Measurements from ENCODE around the gene ROR1.

Gene ROR1

DNA sequence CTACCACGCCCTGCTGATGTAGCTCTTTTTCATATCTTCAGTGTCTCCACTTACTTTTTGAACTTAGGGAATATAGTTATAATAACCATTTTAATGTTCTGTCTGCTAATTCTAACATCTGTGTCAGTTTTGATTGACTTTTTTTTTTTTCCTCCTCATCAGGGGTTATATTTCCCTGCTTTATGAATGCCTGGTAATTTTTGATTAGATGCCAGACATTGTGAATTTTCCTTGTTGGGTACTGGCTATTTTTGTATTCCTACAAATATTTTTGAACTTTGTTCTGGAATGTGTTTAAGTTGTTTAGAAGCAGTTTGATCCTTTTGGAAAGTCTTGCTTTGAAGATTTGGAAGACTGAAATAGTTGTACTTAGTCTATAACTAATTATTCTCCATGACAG, 82.1 kb downstream of the ROR1 start:
- CTCF ChIA-PET, result no interaction called here
- Histone ChIP-seq H3K4me3 (ENCODE audit: low read depth, low read length) (no peak overlapping the region), H3K27ac (ENCODE audit: extremely low read depth, low read depth, low read length) (no peak overlapping the region), H3K9me3 (ENCODE audit: control insufficient read depth, insufficient read depth, low read depth, low read length) (no peaks in the 10 kb centered on the region), H3K4me1 (ENCODE audit: control insufficient read depth, insufficient read depth, low read length) (no peaks in the 10 kb centered on the region), H3K36me3 (ENCODE audit: control insufficient read depth in 2 of 2, insufficient read depth in 1 of 2, low read length in 2 of 2) (no peaks in the 10 kb centered on the region)
- POLR2A ChIA-PET, result interaction anchor here (0.7 kb wide), 1 partner anchor 58 kb away, joined by 4 read pairs; no protein-coding TSS in a partner anchor
- TF ChIP-seq SETDB1 (IDR thresholded peaks at IDR 0.05; ENCODE audit: insufficient read length, low read length) (no peak), ZFP37 (tag by site-specific recombination; IDR thresholded peaks at IDR 0.05) (no peak), ZNF169 (tag by site-specific recombination; IDR thresholded peaks at IDR 0.05) (no peak), ZNF629 (tag by site-specific recombination; IDR thresholded peaks at IDR 0.05) (no peak), ZNF571 (tag by site-specific recombination; IDR thresholded peaks at IDR 0.05) (no peak), TRIM28 (IDR thresholded peaks at IDR 0.05; ENCODE audit: borderline replicate concordance, low read length) (no peak), ZNF24 (tag by site-specific recombination; IDR thresholded peaks at IDR 0.05) (no peak)
- TF ChIP-seq, protein P1, sequence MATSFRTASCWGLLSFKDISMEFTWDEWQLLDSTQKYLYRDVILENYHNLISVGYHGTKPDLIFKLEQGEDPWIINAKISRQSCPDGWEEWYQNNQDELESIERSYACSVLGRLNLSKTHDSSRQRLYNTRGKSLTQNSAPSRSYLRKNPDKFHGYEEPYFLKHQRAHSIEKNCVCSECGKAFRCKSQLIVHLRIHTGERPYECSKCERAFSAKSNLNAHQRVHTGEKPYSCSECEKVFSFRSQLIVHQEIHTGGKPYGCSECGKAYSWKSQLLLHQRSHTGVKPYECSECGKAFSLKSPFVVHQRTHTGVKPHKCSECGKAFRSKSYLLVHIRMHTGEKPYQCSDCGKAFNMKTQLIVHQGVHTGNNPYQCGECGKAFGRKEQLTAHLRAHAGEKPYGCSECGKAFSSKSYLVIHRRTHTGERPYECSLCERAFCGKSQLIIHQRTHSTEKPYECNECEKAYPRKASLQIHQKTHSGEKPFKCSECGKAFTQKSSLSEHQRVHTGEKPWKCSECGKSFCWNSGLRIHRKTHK (tag by site-specific recombination; IDR thresholded peaks at IDR 0.05), result peak; percentile 98

DNA sequence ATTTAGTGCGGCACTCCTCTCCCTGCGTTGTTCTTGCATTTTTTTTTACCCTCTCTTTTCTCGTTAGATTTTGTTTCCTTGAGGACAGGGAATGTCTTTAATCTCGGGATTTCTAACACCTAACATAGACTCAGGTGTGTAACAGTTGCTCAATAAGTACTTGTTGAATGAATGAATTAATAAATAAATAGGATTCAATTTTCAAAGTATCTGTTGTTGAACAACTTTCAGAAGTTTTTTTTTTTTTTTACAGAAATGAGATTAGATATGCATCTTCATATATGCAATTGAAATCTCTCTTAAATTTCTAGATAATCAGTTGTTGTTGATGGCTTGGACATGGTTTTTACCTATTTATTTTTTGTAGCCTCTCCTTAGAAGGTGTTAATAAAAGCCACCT, 83.1 kb downstream of the ROR1 start:
- TF ChIP-seq ZNF548 (tag by site-specific recombination; IDR thresholded peaks at IDR 0.05), result no peak
- TF ChIP-seq, protein P2, sequence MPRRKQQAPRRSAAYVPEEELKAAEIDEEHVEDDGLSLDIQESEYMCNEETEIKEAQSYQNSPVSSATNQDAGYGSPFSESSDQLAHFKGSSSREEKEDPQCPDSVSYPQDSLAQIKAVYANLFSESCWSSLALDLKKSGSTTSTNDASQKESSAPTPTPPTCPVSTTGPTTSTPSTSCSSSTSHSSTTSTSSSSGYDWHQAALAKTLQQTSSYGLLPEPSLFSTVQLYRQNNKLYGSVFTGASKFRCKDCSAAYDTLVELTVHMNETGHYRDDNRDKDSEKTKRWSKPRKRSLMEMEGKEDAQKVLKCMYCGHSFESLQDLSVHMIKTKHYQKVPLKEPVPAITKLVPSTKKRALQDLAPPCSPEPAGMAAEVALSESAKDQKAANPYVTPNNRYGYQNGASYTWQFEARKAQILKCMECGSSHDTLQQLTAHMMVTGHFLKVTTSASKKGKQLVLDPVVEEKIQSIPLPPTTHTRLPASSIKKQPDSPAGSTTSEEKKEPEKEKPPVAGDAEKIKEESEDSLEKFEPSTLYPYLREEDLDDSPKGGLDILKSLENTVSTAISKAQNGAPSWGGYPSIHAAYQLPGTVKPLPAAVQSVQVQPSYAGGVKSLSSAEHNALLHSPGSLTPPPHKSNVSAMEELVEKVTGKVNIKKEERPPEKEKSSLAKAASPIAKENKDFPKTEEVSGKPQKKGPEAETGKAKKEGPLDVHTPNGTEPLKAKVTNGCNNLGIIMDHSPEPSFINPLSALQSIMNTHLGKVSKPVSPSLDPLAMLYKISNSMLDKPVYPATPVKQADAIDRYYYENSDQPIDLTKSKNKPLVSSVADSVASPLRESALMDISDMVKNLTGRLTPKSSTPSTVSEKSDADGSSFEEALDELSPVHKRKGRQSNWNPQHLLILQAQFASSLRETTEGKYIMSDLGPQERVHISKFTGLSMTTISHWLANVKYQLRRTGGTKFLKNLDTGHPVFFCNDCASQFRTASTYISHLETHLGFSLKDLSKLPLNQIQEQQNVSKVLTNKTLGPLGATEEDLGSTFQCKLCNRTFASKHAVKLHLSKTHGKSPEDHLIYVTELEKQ (tag by site-specific recombination; IDR thresholded peaks at IDR 0.05; ENCODE audit: borderline replicate concordance), result no peak
- TF ChIP-seq, protein P3, sequence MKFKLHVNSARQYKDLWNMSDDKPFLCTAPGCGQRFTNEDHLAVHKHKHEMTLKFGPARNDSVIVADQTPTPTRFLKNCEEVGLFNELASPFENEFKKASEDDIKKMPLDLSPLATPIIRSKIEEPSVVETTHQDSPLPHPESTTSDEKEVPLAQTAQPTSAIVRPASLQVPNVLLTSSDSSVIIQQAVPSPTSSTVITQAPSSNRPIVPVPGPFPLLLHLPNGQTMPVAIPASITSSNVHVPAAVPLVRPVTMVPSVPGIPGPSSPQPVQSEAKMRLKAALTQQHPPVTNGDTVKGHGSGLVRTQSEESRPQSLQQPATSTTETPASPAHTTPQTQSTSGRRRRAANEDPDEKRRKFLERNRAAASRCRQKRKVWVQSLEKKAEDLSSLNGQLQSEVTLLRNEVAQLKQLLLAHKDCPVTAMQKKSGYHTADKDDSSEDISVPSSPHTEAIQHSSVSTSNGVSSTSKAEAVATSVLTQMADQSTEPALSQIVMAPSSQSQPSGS (tag by site-specific recombination; IDR thresholded peaks at IDR 0.05; ENCODE audit: low read depth), result no peak
- no peak for TF ChIP-seq ZNF292 (tag by site-specific recombination; IDR thresholded peaks at IDR 0.05; ENCODE audit: borderline replicate concordance, low read depth)
- no peak for TF ChIP-seq ZNF324 (tag by site-specific recombination; IDR thresholded peaks at IDR 0.05)
- peak; percentile 62 for TF ChIP-seq SCRT2 (tag by site-specific recombination; IDR thresholded peaks at IDR 0.05)
- ChIA-PET POLR2A (no interaction called here), CTCF (no interaction called here)
- Histone ChIP-seq H3K27ac (ENCODE audit: extremely low read depth, low read depth, low read length) (no peak overlapping the region), H3K36me3 (ENCODE audit: control insufficient read depth in 2 of 2, insufficient read depth in 1 of 2, low read length in 2 of 2) (no peaks in the 10 kb centered on the region), H3K4me1 (ENCODE audit: control insufficient read depth, insufficient read depth, low read length) (no peaks in the 10 kb centered on the region), H3K4me3 (ENCODE audit: low read depth, low read length) (no peak overlapping the region), H3K9me3 (ENCODE audit: control insufficient read depth, insufficient read depth, low read depth, low read length) (no peaks in the 10 kb centered on the region)

DNA sequence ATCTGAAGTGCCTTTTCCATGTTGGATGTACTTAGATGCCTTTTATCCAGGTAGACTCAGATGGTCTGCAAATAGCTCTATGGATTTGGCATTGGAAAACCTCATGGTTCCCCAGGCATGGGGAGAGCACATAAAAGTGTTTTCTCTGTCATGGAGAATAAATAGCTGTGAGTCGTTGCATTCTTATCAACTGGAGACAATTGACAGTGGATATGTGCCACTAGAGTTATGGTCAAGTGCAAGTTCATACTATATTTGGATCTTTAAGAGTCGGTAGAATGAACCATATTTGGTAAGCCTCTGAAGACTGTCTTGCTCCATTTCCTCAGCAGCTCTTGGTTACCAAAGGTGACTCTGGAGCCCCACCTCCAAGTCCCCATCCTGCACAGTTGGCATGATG, 83.7 kb downstream of the ROR1 start:
- CTCF ChIA-PET, result no interaction called here
- no peaks in the 10 kb centered on the region for H3K4me1 ChIP-seq (ENCODE audit: control insufficient read depth, insufficient read depth, low read length)
- H3K36me3 ChIP-seq (ENCODE audit: control insufficient read depth in 2 of 2, insufficient read depth in 1 of 2, low read length in 2 of 2), result no peaks in the 10 kb centered on the region
- POLR2A ChIA-PET, result no interaction called here
- H3K9me3 ChIP-seq (ENCODE audit: control insufficient read depth, insufficient read depth, low read depth, low read length), result no peaks in the 10 kb centered on the region
- no peak overlapping the region for H3K27ac ChIP-seq (ENCODE audit: extremely low read depth, low read depth, low read length)
- H3K4me3 ChIP-seq (ENCODE audit: low read depth, low read length), result no peak overlapping the region
- TF ChIP-seq GLI2 (tag by site-specific recombination; IDR thresholded peaks at IDR 0.05; ENCODE audit: borderline replicate concordance, low read depth), result no peak
- no peak for TF ChIP-seq ZNF48 (tag by site-specific recombination; IDR thresholded peaks at IDR 0.05)
- no peak for TF ChIP-seq MYNN (tag by site-specific recombination; IDR thresholded peaks at IDR 0.05; ENCODE audit: borderline replicate concordance)
- TF ChIP-seq, protein P4, sequence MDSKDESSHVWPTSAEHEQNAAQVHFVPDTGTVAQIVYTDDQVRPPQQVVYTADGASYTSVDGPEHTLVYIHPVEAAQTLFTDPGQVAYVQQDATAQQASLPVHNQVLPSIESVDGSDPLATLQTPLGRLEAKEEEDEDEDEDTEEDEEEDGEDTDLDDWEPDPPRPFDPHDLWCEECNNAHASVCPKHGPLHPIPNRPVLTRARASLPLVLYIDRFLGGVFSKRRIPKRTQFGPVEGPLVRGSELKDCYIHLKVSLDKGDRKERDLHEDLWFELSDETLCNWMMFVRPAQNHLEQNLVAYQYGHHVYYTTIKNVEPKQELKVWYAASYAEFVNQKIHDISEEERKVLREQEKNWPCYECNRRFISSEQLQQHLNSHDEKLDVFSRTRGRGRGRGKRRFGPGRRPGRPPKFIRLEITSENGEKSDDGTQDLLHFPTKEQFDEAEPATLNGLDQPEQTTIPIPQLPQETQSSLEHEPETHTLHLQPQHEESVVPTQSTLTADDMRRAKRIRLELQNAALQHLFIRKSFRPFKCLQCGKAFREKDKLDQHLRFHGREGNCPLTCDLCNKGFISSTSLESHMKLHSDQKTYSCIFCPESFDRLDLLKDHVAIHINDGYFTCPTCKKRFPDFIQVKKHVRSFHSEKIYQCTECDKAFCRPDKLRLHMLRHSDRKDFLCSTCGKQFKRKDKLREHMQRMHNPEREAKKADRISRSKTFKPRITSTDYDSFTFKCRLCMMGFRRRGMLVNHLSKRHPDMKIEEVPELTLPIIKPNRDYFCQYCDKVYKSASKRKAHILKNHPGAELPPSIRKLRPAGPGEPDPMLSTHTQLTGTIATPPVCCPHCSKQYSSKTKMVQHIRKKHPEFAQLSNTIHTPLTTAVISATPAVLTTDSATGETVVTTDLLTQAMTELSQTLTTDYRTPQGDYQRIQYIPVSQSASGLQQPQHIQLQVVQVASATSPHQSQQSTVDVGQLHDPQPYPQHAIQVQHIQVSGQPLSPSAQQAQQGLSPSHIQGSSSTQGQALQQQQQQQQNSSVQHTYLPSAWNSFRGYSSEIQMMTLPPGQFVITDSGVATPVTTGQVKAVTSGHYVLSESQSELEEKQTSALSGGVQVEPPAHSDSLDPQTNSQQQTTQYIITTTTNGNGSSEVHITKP (tag by site-specific recombination; IDR thresholded peaks at IDR 0.05), result no peak
- no peak for TF ChIP-seq ZNF394 (tag by site-specific recombination; IDR thresholded peaks at IDR 0.05; ENCODE audit: borderline replicate concordance)
- TF ChIP-seq, protein P5, sequence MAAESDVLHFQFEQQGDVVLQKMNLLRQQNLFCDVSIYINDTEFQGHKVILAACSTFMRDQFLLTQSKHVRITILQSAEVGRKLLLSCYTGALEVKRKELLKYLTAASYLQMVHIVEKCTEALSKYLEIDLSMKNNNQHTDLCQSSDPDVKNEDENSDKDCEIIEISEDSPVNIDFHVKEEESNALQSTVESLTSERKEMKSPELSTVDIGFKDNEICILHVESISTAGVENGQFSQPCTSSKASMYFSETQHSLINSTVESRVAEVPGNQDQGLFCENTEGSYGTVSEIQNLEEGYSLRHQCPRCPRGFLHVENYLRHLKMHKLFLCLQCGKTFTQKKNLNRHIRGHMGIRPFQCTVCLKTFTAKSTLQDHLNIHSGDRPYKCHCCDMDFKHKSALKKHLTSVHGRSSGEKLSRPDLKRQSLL (tag by site-specific recombination; IDR thresholded peaks at IDR 0.05), result no peak

Data from HEK293 (cell line).